NOMO-1 treated with DMSO at 0.1 percent for 48 hours (cell line): ENCODE measurements around the gene BHLHE40.
A peak's percentile ranks its signal among the peaks of the same experiment; 100 is the strongest.

Source experiments
- DNase-seq: peaks from one replicate; lab custom pipeline; 2025; ENCODE audit not compliant: unreplicated experiment; lab: John Stamatoyannopoulos, UW

BHLHE40 gene

DNA sequence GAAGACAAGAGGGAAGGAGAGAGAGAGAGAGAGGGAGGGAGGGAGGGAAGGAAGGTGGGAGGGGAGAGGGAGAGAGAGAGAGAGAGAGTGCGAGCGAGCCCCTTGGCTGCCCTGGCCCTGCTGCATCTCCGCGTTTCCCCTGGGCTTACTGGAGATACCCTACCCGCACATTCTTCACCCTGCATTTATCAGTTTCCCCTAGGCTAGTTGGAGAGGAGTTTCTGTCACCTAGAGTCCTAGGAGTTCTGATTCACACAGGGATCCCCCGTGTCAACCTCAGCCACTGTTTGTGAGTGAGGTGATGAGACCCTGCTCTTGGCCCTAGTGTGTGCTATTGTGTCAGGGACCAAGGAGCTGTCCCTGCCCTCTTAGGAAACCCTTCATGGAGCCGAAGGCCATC lies 18.7 kb downstream of the BHLHE40 start:
- DNase-seq = no peak

DNA sequence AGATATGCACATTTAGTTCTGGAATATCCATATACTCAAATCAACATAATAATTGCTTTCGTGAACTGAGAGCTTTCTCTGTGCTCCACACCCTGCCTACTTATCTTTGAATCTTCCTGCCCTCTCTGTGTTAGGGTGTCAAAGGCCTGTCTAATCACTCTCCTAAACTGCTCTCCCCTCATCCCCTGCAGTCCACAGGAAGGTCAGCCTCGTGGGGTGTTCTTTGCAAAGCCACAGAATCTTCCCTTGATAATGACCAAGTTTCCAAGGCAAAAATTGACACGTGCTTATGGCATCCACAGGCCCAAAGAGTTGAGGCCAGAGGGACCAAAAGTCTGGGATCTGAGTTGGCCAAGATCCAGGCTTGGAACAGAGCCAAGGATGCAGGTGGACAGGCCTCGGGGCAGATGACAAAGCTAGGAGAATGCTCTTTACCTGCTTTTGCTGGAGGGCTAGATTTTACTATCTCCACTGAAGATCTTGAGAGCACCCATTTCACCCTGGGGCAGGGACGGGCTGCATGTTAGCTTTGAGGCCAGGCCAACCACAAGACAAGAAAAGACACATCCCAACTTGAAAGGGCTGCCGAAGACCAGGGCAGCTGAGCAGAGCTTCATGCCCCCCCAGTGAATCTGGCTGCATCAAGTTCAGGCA lies 20.4 kb downstream of the BHLHE40 start:
- no peak for DNase-seq

- no peak for DNase-seq
Measured at GRCh38 chr3:5001135-5001534, 21.9 kb downstream of the BHLHE40 start.

DNA sequence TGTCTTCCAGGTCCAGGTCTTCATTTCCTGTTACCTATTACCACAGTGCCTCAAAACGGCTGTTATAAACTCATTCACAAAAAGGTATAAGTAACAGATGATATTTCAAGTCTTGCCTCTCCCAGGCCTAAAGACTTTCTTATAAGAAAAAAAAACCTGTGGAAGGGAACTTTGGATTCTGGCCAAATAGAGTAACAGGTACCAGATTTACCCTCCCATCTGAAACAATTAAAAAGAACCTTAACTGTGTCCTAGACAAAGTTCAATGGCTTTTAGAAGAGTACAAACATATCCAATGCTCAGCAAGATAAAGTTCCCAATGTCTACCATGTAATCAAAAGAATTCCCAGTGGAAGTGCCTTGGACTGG lies 22.6 kb downstream of the BHLHE40 start:
- no peak for DNase-seq

DNA sequence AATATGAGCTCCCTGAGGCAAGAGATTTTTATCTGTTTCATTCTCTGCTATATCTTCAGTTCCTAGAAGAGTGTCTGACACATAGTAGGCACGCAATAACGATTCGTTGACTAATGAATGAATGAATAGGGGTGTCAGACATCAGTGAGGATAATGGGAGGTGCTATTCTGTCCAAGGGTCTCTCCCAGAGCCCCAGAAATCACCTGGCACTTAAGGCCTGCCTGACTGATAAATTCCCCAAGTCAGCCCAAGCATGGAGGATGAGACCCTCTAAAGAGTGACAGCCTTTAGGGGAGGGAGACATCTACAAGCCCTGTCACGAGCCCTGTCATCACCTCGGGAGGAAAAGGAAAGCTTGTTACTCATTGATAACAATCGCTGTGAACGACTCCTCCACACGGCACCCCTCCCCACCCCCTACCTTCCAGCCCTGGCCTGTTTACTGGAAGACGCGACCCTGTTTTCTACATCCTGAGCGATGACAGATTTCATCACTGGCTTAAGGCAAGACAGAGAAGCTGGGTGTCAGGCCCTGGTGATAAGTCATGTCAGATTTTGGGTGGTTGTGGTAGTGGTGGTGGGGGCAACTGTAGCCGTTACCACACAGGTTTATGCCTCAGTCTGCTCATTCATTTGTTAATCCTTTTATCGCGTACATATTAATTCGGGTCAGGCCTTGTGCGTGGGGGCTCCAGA lies 23.1 kb downstream of the BHLHE40 start:
- DNase-seq = no peak

DNA sequence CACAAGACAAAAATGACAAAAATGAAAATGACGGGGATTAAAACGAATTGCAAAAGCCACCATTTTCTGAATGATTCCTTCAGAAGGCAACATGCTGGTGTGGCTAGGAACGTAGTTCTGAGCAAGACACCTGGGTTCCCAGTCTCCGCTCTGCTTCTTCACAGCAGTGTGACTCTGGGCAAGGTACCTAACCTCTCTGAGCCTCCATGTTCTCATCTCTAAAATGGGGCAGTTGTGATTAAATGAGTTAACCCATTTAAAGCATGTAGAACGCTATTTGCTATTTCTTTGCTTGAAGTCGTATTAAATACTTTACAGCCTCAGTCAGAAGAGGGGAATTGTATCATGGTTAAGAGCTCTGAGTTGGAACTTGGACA lies 23.6 kb downstream of the BHLHE40 start:
- no peak for DNase-seq

DNA sequence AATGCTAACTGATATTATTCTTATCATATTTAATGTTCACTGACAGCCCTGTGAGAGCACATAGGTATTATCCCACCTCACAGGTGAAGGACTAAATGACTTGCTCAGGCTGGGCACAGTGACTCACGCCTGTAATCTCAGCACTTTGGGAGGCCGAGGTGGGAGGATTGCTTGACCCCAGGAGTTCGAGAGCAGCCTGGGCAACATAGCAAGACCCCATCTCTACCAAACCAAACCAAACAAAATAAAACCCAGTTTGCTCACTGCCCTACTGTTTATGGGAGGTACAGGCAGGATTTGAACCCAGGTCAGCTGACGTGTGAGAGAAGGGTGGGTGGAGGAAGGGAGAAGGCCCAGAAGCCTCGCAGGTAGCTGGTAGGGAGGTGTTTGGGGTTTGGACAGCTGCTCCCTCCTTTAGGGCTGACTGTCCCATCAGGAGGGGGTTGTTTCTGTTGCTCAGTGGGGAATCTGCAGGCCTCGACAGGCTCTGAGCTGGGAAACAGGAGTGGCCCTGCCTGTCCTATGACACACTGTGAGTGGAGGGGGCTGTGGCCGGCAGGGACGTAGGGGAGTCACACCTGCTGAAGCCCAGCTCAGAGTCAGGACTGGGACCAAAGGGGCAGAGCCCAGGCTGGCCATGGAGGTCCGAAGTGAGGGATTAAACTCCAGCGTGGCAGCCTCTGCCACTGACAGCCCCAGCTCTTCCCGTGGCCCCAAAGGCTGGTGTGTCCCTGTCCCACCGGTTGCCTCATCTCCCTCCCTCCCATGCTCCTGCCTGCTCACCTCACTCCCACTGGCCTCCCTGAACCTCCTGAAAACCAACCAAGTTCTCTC lies 25.3 kb downstream of the BHLHE40 start:
- DNase-seq = no peak

- DNase-seq = no peak
Measured at GRCh38 chr3:5005367-5005766, 26.1 kb downstream of the BHLHE40 start.

- DNase-seq = peak; percentile 23
Measured at GRCh38 chr3:5006755-5007202, 27.5 kb downstream of the BHLHE40 start.

DNA sequence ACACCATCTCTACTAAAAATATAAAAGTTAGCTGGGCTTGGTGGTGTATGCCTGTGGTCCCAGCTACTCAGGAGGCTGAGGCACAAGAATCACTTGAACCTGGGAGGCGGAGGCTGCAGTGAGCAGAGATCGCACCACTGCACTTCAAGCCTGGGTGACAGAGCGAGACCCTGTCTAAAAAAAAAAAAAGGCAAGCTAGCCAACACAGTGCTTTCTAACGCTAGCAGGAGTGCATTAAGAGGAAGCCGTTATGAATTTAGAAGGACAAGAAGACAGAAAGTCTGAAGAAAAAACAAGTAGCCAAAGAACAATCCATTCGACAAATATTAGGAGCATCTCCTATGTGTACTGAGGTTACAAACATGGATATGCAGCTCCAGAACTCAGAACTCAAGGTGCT lies 28.6 kb downstream of the BHLHE40 start:
- DNase-seq = no peak

DNA sequence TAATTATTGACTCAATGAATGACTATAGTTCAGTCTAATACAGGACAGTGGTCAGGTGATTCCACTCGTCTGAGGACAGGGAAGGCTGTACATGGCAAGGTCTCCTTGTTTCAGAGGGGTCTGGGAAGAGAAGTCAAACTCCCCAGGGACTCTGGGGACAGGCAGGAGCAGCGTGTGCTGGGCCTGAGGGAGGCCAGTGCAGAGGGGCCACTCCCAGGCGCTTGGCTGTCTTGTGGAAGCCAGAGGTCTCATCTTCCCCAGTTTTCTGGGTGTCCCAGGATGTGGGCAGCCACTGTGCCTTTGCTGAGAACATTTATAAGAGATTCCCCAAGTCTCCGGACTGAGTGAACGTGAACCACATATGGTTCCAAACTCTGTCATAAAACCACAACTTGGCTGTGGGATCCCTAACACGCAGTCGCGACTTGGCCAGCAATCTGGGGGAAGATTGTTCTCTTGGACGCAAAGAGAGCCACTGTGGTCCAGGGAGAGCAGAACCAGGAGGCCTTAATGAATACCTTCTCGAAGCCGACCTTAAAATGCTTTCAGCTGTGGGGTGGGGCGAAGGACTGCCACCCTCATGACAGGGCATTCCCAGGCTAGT lies 30.4 kb downstream of the BHLHE40 start:
- no peak for DNase-seq

GRCh38 chr3:5010140-5010539 lies 30.9 kb downstream of the BHLHE40 start:
- DNase-seq = no peak

DNA sequence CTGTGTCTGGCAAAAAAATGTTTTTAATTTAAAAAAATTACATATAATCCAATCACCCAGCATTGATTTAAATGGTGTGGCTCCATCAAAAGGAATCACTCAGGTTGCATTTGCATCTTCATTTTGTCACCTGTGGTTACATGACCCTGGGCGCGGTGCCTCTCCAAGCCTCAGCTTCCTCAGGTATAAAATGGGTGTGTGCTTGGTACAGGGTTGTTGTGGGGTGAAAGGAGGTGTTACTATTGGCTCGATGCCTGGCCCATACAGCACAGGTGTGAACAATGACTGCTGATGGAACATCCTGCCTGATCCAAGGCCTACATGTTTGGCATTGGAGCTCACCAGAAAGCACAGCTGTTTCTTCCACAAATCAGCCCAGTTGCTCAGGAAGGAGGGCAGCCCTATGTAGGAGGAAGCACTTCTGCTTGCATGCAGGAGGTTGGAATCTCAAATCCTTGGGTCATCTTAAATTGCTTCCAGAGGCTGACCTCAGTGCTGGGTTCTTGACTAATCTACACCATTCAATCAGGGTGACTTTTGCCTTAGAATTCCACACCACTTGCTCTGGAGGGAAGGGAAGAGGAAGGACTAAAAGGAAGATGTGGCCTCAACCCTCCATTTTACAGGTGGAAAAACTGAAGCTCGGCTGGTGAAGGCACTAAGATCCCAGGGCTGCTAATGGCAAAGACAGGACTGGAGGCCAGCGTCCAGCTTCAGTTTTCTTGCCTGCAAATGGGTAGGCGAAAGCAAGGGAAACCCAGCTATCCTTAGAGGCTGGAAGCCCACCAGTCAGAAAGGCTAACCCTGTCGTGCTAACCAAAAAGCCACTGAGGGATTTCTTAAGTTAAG lies 31.7 kb downstream of the BHLHE40 start:
- no peak for DNase-seq

- DNase-seq = peak; percentile 57
Measured at GRCh38 chr3:5011555-5012256, 32.5 kb downstream of the BHLHE40 start.

GRCh38 chr3:5012367-5012766 lies 33.1 kb downstream of the BHLHE40 start:
- DNase-seq = peak; percentile 26

DNA sequence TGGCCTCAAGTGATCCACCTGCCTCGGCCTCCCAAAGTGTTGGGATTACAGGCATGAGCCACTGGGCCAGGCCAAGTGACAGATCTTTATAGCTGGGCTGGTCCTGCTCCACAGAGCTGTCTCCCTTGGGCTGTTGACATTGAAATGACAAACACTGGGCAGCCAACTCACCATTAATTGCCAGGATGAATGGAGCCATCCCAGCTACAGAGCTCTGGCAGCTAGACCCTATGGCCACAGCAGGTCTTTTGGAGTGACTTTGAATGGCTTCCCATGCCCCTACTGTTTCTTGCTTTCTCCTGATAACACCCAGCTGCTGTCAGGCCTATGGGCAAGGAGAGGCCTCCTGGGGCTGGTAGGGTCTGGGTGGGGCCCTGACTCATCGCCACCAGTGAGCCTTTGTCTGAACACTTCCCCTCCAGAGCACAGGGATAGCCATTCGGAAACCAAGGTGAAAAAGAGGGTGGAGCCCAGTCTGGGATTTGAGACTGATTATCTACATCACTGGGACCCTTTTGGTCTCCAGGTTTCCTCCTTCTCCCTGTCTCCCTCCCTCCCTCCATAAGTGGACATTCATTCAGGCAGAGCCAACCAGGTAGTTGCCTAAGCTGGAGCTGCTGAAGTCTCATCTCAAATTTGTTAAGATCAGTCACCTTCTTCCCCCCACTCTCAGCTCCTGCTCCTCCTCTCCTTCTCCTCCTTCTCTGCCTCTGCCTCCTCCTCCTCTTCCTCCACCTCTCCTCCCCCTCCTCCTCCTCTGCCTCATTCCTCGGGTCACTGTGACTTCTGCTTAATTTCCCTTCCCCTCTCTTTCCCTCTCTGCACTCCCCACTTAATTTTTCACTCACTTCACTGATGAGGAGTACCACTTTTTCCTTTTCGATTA lies 34.0 kb downstream of the BHLHE40 start:
- DNase-seq = peak; percentile 60

DNA sequence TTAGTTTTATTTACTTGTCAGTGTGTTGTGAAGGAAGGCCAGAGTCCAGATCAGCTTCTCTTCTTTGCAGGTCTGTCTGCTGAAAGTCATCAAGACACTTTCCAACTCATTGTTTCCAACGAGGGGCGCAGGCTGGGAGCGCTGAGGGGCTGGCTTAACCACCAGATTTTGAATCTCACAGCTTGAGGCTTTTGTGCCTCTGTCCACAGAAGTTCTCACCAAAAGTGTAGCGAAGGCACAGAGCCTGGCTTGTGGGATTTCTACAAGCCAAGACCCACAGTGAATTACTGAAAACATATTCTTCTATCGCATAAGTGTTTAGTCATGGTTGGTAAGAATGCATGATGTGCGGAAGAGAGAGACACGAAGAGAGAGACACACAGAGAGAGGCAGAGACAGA lies 35.2 kb downstream of the BHLHE40 start:
- DNase-seq = no peak

GRCh38 chr3:5015056-5015455 lies 35.8 kb downstream of the BHLHE40 start:
- DNase-seq = no peak
